IMR-90 (cell line): ENCODE results near the gene CLTRN. TPM values are rescaled to one million over a fixed set of nuclear protein-coding genes. Genes with fewer than 3 reads are reported as not detected.

ENCODE experiments used
- ATAC-seq: fragments of 200-7000 bp; cut with Tn5 transposase; 2 replicates; pipeline ENCODE4 v1.9.1; 2020; ENCODE audit warnings: low read depth, mild to moderate bottlenecking, moderate library complexity
- BruUV-seq: library from RNA; stranded (reverse); fragments of 400-500 nt; replicated peaks from 2 replicates; lab custom pipeline; 2021; lab: Mats Ljungman, UMichigan
- CTCF ChIA-PET: fragments of 300-600 bp; formaldehyde crosslinking; extraction: SDS; loops from one replicate; lab custom pipeline; 2021; ENCODE audit warnings: antibody characterized with exemption; lab: Yijun Ruan, JAX
- POLR2A ChIA-PET: fragments of 300-600 bp; sonication (Branson Sonifier 250); formaldehyde crosslinking; loops from one replicate; lab custom pipeline; 2022; ENCODE audit warnings: antibody characterized with exemption; ENCODE audit not compliant: unreplicated experiment; lab: Charles Lee
- DNase-seq: peaks from one replicate; pipeline ENCODE4 v3.0.0; 2013
- H2AFZ ChIP-seq: replicated peaks from 2 replicates; pipeline ENCODE3; 2013; ENCODE audit warnings: low read length, mild to moderate bottlenecking; ENCODE audit not compliant: poor library complexity
- H2AK5ac ChIP-seq: 2 replicates; pipeline ENCODE4 v1.6.1; 2013; ENCODE audit warnings: low read depth, low read length, inconsistent platforms
- H2AK9ac ChIP-seq: replicated peaks from 2 replicates; pipeline ENCODE3; 2013; ENCODE audit warnings: mild to moderate bottlenecking, low read depth, low read length, moderate library complexity; ENCODE audit not compliant: poor library complexity
- H2BK120ac ChIP-seq: 2 replicates; pipeline ENCODE4 v1.6.1; 2013; ENCODE audit warnings: low read depth, low read length, inconsistent platforms
- H2BK15ac ChIP-seq: 3 replicates; pipeline ENCODE4 v1.6.1; 2013; ENCODE audit warnings: low read depth, low read length, inconsistent platforms
- H2BK20ac ChIP-seq: 2 replicates; pipeline ENCODE4 v1.6.1; 2013; ENCODE audit warnings: low read depth, mild to moderate bottlenecking, inconsistent platforms, low read length, moderate library complexity
- H2BK5ac ChIP-seq: 2 replicates; pipeline ENCODE4 v1.6.1; 2013; ENCODE audit warnings: mild to moderate bottlenecking, low read depth, low read length, inconsistent platforms; ENCODE audit not compliant: poor library complexity, severe bottlenecking
- H3K14ac ChIP-seq: replicated peaks from 2 replicates; pipeline ENCODE4 v1.6.1; 2013; ENCODE audit warnings: low read depth, low read length, inconsistent platforms
- H3K18ac ChIP-seq: 2 replicates; pipeline ENCODE4 v1.6.1; 2013; ENCODE audit warnings: low read depth, low read length, control low read depth
- H3K23ac ChIP-seq: 2 replicates; pipeline ENCODE4 v1.6.1; 2013; ENCODE audit warnings: low read depth, low read length, inconsistent platforms
- H3K27ac ChIP-seq: 2 replicates; pipeline ENCODE4 v1.5.1; 2013; ENCODE audit warnings: mild to moderate bottlenecking, control low read depth, low read length; ENCODE audit not compliant: insufficient read depth
- H3K27me3 ChIP-seq: 2 replicates; pipeline ENCODE4 v1.6.1; 2013; ENCODE audit warnings: low read length; ENCODE audit not compliant: control insufficient read depth, insufficient read depth
- H3K36me3 ChIP-seq: 2 replicates; pipeline ENCODE4 v1.6.1; 2013; ENCODE audit warnings: low read length, mixed read lengths; ENCODE audit not compliant: control insufficient read depth, insufficient read depth
- H3K4ac ChIP-seq: 2 replicates; pipeline ENCODE4 v1.6.1; 2013; ENCODE audit warnings: low read depth, low read length, inconsistent platforms
- H3K4me1 ChIP-seq: 2 replicates; pipeline ENCODE4 v1.6.1; 2013; ENCODE audit warnings: low read length, mixed read lengths; ENCODE audit not compliant: control insufficient read depth, insufficient read depth
- H3K4me2 ChIP-seq: 2 replicates; pipeline ENCODE4 v1.6.1; 2013; ENCODE audit warnings: low read depth, mild to moderate bottlenecking, control low read depth, low read length, moderate library complexity
- H3K4me3 ChIP-seq: 2 replicates; pipeline ENCODE4 v1.5.1; 2013; ENCODE audit warnings: low read depth, mild to moderate bottlenecking, control low read depth, low read length, moderate library complexity; ENCODE audit not compliant: insufficient read depth
- H3K56ac ChIP-seq: 2 replicates; pipeline ENCODE4 v1.6.1; 2013; ENCODE audit warnings: low read length, inconsistent platforms; ENCODE audit not compliant: insufficient read depth; ENCODE audit errors: extremely low read depth
- H3K79me1 ChIP-seq, 2 experiments: 2 replicates each; pipeline ENCODE4 v1.6.1; 2013; ENCODE audit warnings: low read length in 2 of 2, inconsistent platforms in 1 of 2, low read depth in 1 of 2
- H3K9ac ChIP-seq: 2 replicates; pipeline ENCODE4 v1.6.1; 2013; ENCODE audit warnings: low read depth, low read length, control low read depth
- H3K9me1 ChIP-seq: 2 replicates; pipeline ENCODE4 v1.6.1; 2013; ENCODE audit warnings: low read length, inconsistent platforms; ENCODE audit not compliant: insufficient read depth
- H3K9me3 ChIP-seq: 2 replicates; pipeline ENCODE4 v1.6.1; 2013; ENCODE audit warnings: low read length; ENCODE audit not compliant: control insufficient read depth, insufficient read depth
- H4K20me1 ChIP-seq: 2 replicates; pipeline ENCODE4 v1.6.1; 2013; ENCODE audit warnings: low read length, inconsistent platforms; ENCODE audit not compliant: insufficient read depth
- H4K5ac ChIP-seq: 2 replicates; pipeline ENCODE4 v1.6.1; 2013; ENCODE audit warnings: mild to moderate bottlenecking, low read depth, low read length, control low read depth
- H4K8ac ChIP-seq, 2 experiments: 2 replicates each; pipeline ENCODE4 v1.6.1; 2013; ENCODE audit warnings: low read depth in 2 of 2, low read length in 2 of 2, control low read depth in 1 of 2, inconsistent platforms in 1 of 2
- H4K91ac ChIP-seq: 2 replicates; pipeline ENCODE4 v1.6.1; 2013; ENCODE audit warnings: low read depth, low read length, inconsistent platforms; ENCODE audit not compliant: insufficient read depth
- BHLHE40 ChIP-seq: fragments of 150-350 bp; IDR thresholded peaks from 2 replicates; pipeline ENCODE4 v1.6.1; 2016; ENCODE audit warnings: mild to moderate bottlenecking, low read depth, low read length
- CEBPB ChIP-seq: IDR thresholded peaks from 2 replicates; pipeline ENCODE4 v1.6.1; 2012; ENCODE audit warnings: low read depth, low read length, improper control_type of control experiment
- CTCF ChIP-seq: conservative IDR thresholded peaks from 2 replicates; pipeline ENCODE4 v1.5.1; 2012; ENCODE audit warnings: mild to moderate bottlenecking, low read depth, low read length, improper control_type of control experiment
- FOS ChIP-seq: fragments of 150-350 bp; IDR thresholded peaks from 2 replicates; pipeline ENCODE4 v1.6.1; 2016; ENCODE audit warnings: low read depth, low read length
- MAFK ChIP-seq: IDR thresholded peaks from 2 replicates; pipeline ENCODE4 v1.6.1; 2012; ENCODE audit warnings: low read depth, low read length, improper control_type of control experiment
- RFX5 ChIP-seq: IDR thresholded peaks from 2 replicates; pipeline ENCODE4 v1.8.0; 2012; ENCODE audit warnings: low read depth, mild to moderate bottlenecking, low read length, moderate library complexity
- USF2 ChIP-seq: fragments of 150-350 bp; IDR thresholded peaks from 2 replicates; pipeline ENCODE4 v1.6.1; 2017; ENCODE audit warnings: mild to moderate bottlenecking, antibody characterized with exemption, low read length, low read depth
- WGBS, 2 experiments: methylation state at CpG; one replicate each; pipeline versions ENCODE4 v1.1.5 to v1.1.7; 2013; ENCODE audit warnings: missing lambda C conversion rate in 2 of 2; ENCODE audit not compliant: insufficient read length in 1 of 2; ENCODE audit errors: extremely low coverage in 2 of 2; 5-methylcytosine and 5-hydroxymethylcytosine counted together
- dilution Hi-C: fragments of 300-500 bp; cut with HindIII; formaldehyde crosslinking; loops from one replicate; pipeline ENCODE4 v1.14.3; 2018; ENCODE audit warnings: low sequenced_read_pairs; ENCODE audit not compliant: unreplicated experiment
- in situ Hi-C: fragments of 300-500 bp; cut with MboI; formaldehyde crosslinking; loops from 3 replicates; pipeline ENCODE4 v1.14.3; 2019; ENCODE audit warnings: low sequenced_read_pairs, inconsistent platforms, mixed read lengths
- intact Hi-C: fragments of 100-400 bp; cut with micrococcal nuclease; formaldehyde crosslinking; loops from 2 replicates; pipeline ENCODE4 v1.10.0; 2022
- polyA plus RNA-seq, 3 experiments: library from polyadenylated mRNA; depleted of rRNA; stranded (reverse); fragments of >200 nt; gene quantifications; 2 replicates each; pipeline ENCODE4 v1.2.3, GENCODE V29; 2012; ENCODE audit warnings: low replicate concordance in 1 of 3
- total RNA-seq: library from RNA; depleted of rRNA; stranded (reverse); fragments of >200 nt; gene quantifications from 2 replicates; pipeline ENCODE4 v1.2.3, GENCODE V29; 2012

CLTRN gene
- total and polyA plus RNA-seq, 2 of the 4 experiments (the other 2 are of a cell fraction): under 0.01 to 0.17 TPM

GRCh38 chrX:15645266-15645665 is 19.3 kb downstream of the CLTRN start:
- H4K20me1 ChIP-seq: no peaks in the 10 kb centered on the region
- no peak overlapping the region for H2AFZ ChIP-seq
- H3K79me1 ChIP-seq: no peaks in the 10 kb centered on the region
- H3K14ac ChIP-seq: no peak overlapping the region
- in situ Hi-C loops: no loop called here
- H4K91ac ChIP-seq: no peak overlapping the region
- no peaks in the 10 kb centered on the region for H3K9me3 ChIP-seq
- no peak overlapping the region for H3K4me2 ChIP-seq
- no peaks in the 10 kb centered on the region for H3K36me3 ChIP-seq
- WGBS, 2 experiments: no CpG with 5 or more reads among the region's 3 CpGs
- no peak overlapping the region for H2BK15ac ChIP-seq
- H3K9me1 ChIP-seq: no peaks in the 10 kb centered on the region
- H3K56ac ChIP-seq: no peak overlapping the region
- no peak overlapping the region for H2AK9ac ChIP-seq
- no peak overlapping the region for H4K5ac ChIP-seq
- H3K18ac ChIP-seq: no peak overlapping the region
- intact Hi-C loops: no loop called here
- H3K23ac ChIP-seq: no peak overlapping the region
- CTCF ChIA-PET: no interaction called here
- H3K27ac ChIP-seq: no peak overlapping the region
- H3K4me3 ChIP-seq: no peak overlapping the region
- no peaks in the 10 kb centered on the region for H3K4me1 ChIP-seq
- TF ChIP-seq BHLHE40: no peak
- TF ChIP-seq CTCF: no peak
- no peak for TF ChIP-seq CEBPB
- no peak for TF ChIP-seq USF2
- no peak for TF ChIP-seq RFX5
- TF ChIP-seq FOS: no peak
- TF ChIP-seq MAFK: no peak
- H3K4ac ChIP-seq: no peak overlapping the region
- no peak overlapping the region for H2BK5ac ChIP-seq
- H3K9ac ChIP-seq: no peak overlapping the region
- no TSS peak for BruUV-seq
- no peak overlapping the region for H4K8ac ChIP-seq
- no peak overlapping the region for H2AK5ac ChIP-seq
- H3K27me3 ChIP-seq: peaks cover 10% of the 10 kb centered on the region
- DNase-seq (no peak), ATAC-seq (no peak)
- H2BK20ac ChIP-seq: no peak overlapping the region
- dilution Hi-C loops: no loop called here
- no peak overlapping the region for H2BK120ac ChIP-seq
- POLR2A ChIA-PET: no interaction called here
